ENCODE results near the gene TCN2.

- TF ChIP-seq, protein P1, sequence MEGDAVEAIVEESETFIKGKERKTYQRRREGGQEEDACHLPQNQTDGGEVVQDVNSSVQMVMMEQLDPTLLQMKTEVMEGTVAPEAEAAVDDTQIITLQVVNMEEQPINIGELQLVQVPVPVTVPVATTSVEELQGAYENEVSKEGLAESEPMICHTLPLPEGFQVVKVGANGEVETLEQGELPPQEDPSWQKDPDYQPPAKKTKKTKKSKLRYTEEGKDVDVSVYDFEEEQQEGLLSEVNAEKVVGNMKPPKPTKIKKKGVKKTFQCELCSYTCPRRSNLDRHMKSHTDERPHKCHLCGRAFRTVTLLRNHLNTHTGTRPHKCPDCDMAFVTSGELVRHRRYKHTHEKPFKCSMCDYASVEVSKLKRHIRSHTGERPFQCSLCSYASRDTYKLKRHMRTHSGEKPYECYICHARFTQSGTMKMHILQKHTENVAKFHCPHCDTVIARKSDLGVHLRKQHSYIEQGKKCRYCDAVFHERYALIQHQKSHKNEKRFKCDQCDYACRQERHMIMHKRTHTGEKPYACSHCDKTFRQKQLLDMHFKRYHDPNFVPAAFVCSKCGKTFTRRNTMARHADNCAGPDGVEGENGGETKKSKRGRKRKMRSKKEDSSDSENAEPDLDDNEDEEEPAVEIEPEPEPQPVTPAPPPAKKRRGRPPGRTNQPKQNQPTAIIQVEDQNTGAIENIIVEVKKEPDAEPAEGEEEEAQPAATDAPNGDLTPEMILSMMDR (IDR thresholded peaks at IDR 0.05; ENCODE audit: borderline replicate concordance, extremely low read depth, low read length, poor library complexity, severe bottlenecking), result no peak
- no peak for TF ChIP-seq EZH2 (IDR thresholded peaks at IDR 0.05; ENCODE audit: borderline replicate concordance, low read depth, low read length, severe bottlenecking)
Observed at GRCh38 chr22:30668386-30668710, 61.4 kb downstream of the TCN2 start.

Data from DND-41 (cell line).